GM19099 (cell line): ENCODE results near the gene COPG2.

Experiments used
- POLR2A ChIP-seq: IDR thresholded peaks from 3 replicates; pipeline ENCODE4 v1.6.1; 2011; ENCODE audit warnings: low read depth; ENCODE audit not compliant: insufficient read length; ENCODE audit errors: extremely low read depth

The COPG2 gene

GRCh38 chr7:130489140-130489983, 179.2 kb downstream of the COPG2 start:
- TF ChIP-seq POLR2A, result no peak

- no peak for TF ChIP-seq POLR2A
These were observed 180.0 kb downstream of the COPG2 start for GRCh38 chr7:130488392-130489139.

- no peak for TF ChIP-seq POLR2A
These were observed 181.6 kb downstream of the COPG2 start for GRCh38 chr7:130486954-130487436.

GRCh38 chr7:130486114-130486953, 182.2 kb downstream of the COPG2 start:
- TF ChIP-seq POLR2A, result no peak

- no peak for TF ChIP-seq POLR2A
These were observed 182.8 kb downstream of the COPG2 start for GRCh38 chr7:130485734-130486113.

GRCh38 chr7:130483031-130483430, 185.5 kb downstream of the COPG2 start:
- no peak for TF ChIP-seq POLR2A

GRCh38 chr7:130481898-130482297, 186.7 kb downstream of the COPG2 start:
- no peak for TF ChIP-seq POLR2A

- no peak for TF ChIP-seq POLR2A
These were observed 188.7 kb downstream of the COPG2 start for GRCh38 chr7:130479716-130480400.

- TF ChIP-seq POLR2A, result no peak
These were observed 189.6 kb downstream of the COPG2 start for GRCh38 chr7:130478991-130479390.

GRCh38 chr7:130476297-130477150, 192.0 kb downstream of the COPG2 start:
- no peak for TF ChIP-seq POLR2A

GRCh38 chr7:130475776-130476175, 192.8 kb downstream of the COPG2 start:
- TF ChIP-seq POLR2A, result no peak

- no peak for TF ChIP-seq POLR2A
These were observed 194.7 kb downstream of the COPG2 start for GRCh38 chr7:130473876-130474275.

- no peak for TF ChIP-seq POLR2A
These were observed 195.3 kb downstream of the COPG2 start for GRCh38 chr7:130473289-130473688.

GRCh38 chr7:130471974-130472373, 196.6 kb downstream of the COPG2 start:
- TF ChIP-seq POLR2A, result no peak

GRCh38 chr7:130468612-130469011, 199.9 kb downstream of the COPG2 start:
- TF ChIP-seq POLR2A, result no peak
